Ectodermal cell (in vitro differentiated cells): ENCODE results near the gene ZNF74.
"Not testable (repeated sequence)": the region's sequence is repeated elsewhere in the genome, so short reads cannot be mapped to it uniquely, and the experiment has no call there.

Experiments used
- H3K27ac ChIP-seq: 2 replicates; pipeline ENCODE4 v1.7.0; 2013; ENCODE audit warnings: mild to moderate bottlenecking, low read depth, low read length; ENCODE audit not compliant: insufficient read depth, poor library complexity, severe bottlenecking
- H3K27me3 ChIP-seq: 2 replicates; pipeline ENCODE4 v1.7.0; 2013; ENCODE audit warnings: mild to moderate bottlenecking, low read length; ENCODE audit not compliant: insufficient read depth, control insufficient read depth, poor library complexity, severe bottlenecking
- H3K36me3 ChIP-seq: one replicate; pipeline ENCODE4 v1.7.0; 2013; ENCODE audit warnings: low read length; ENCODE audit not compliant: control insufficient read depth, insufficient read depth
- H3K4me1 ChIP-seq: one replicate; pipeline ENCODE4 v1.7.0; 2013; ENCODE audit warnings: low read length; ENCODE audit not compliant: control insufficient read depth, insufficient read depth
- H3K4me3 ChIP-seq: 2 replicates; pipeline ENCODE4 v1.7.0; 2013; ENCODE audit warnings: low read depth, low read length, control low read depth; ENCODE audit not compliant: insufficient read depth
- H3K9me3 ChIP-seq: 2 replicates; pipeline ENCODE4 v1.7.0; 2013; ENCODE audit warnings: mild to moderate bottlenecking, low read length, moderate library complexity; ENCODE audit not compliant: control insufficient read depth
- WGBS, 2 experiments: methylation state at CpG; one replicate each; pipeline ENCODE4 v1.1.7; 2013; ENCODE audit warnings: missing lambda C conversion rate in 2 of 2; 5-methylcytosine and 5-hydroxymethylcytosine counted together

Gene ZNF74

DNA sequence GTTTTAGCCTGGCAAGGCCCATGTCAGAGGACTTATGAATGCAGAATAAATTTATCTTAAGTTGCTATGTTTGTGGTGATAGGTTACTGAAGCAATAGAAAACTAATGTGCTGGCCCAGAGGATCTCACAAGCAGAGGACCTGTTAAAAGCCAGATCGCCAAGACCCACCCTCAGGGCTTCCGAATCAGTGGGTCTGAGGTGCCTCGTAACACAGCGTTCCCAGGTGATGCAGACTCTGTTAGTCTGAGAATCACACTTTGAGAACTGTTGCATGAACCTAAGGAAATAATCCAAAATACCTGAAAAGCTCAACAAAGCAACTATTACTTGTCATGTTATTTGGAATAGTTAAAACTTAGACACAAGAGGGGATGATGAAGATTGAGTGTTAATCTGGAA lies 50.4 kb downstream of the ZNF74 start:
- Histone ChIP-seq H3K4me3 (no peak overlapping the region), H3K27me3 (peaks cover 7% of the 10 kb centered on the region), H3K36me3 (peaks cover 3% of the 10 kb centered on the region), H3K27ac (no peak overlapping the region), H3K9me3 (no peaks in the 10 kb centered on the region), H3K4me1 (no peaks in the 10 kb centered on the region)
- 95 to 98% methylated on average over 4 of the region's 4 CpGs for WGBS, 2 experiments

DNA sequence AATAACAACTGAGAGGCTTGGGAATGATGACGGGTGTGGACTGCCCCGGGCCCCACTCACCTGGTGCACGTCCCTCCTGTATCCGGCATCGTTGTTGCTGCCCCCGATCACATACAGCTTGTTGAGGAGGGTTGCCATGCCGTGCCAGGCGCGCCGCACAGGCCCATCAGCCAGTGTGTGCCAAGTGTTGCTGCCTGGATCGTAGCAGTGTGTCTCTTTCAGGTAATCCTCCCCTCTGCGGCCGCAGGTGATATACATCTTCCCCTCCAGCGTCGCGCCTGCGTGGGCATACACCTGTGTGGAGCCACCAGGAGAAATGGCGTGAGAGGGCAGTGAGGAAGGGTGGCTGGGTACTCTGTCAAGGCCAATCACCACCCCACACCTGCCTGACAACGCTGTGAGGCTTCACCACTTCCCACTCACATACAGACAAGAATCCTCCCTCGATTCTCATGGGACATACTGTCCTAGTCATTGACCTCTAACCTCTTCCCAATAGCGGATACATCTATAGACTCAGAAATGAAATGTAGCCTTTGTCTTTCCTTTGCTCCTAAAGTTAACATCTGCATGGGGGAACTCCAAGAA lies 52.5 kb downstream of the ZNF74 start:
- 96% methylated on average over 21 of the region's 21 CpGs for WGBS, 2 experiments
- H3K36me3 ChIP-seq: peaks cover 3% of the 10 kb centered on the region
- no peaks in the 10 kb centered on the region for H3K27me3 ChIP-seq
- H3K4me3 ChIP-seq: no peak overlapping the region
- H3K9me3 ChIP-seq: no peaks in the 10 kb centered on the region
- H3K27ac ChIP-seq: no peak overlapping the region
- H3K4me1 ChIP-seq: no peaks in the 10 kb centered on the region

DNA sequence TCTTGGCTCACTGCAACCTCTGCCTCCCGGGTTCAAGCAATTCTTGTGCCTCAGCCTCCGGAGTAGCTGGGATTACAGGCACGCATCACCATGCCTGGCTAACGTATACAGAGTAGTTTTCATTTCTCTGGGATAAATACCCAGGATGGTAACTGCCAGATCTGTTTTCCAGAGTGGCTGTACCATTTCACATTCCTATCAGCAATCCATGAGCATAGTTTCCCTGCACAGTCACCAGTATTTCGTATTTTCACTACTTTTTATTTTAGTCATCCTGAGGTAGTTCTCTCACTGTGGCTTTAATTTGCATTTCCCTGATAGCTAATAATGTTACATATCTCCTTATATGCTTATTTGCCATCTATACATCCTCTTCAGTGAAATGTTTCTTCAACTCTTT lies 54.7 kb downstream of the ZNF74 start:
- H3K9me3 ChIP-seq: no peaks in the 10 kb centered on the region
- WGBS, 2 experiments: 91 to 96% methylated on average over 5 of the region's 5 CpGs
- no peak overlapping the region for H3K4me3 ChIP-seq
- H3K36me3 ChIP-seq: no peaks in the 10 kb centered on the region
- no peaks in the 10 kb centered on the region for H3K4me1 ChIP-seq
- no peaks in the 10 kb centered on the region for H3K27me3 ChIP-seq
- H3K27ac ChIP-seq: no peak overlapping the region

DNA sequence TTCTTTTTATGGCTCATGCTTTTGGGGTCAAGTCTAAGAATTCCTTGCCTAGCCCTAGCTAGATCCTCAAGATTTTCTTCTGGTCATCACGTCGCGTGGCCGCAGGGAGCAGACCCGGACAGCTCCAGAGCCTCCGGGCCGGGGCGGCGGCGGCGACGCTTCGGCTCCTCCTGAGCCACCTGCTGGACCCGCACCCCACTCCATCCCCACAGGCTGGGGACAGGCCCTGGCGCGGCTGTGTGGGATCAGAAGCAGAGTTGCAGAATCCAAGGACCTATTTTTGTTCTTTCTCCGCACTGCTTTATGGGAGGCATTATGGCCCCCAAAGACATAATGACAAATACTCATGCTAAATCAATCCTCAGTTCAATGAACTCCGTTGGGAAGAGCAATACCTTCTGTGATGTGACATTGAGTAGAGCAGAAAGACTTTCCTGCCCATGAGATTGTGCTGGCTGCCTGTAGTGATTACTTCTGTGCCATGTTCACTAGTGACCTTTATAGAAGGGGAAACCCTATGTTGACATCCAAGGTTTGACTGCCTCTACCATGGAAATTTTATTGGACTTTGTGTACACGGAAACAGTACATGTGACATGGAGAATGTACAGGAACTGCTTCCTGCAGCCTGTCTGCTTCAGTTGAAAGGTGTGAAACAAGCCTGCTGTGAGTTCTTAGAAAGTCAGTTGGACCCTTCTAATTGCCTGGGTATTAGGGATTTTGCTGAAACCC lies 56.0 kb downstream of the ZNF74 start:
- Histone ChIP-seq H3K27ac (no peak overlapping the region), H3K4me3 (no peak overlapping the region), H3K36me3 (no peaks in the 10 kb centered on the region), H3K4me1 (no peaks in the 10 kb centered on the region), H3K27me3 (no peaks in the 10 kb centered on the region), H3K9me3 (no peaks in the 10 kb centered on the region)
- WGBS, 2 experiments: 93 to 94% methylated on average over 19 of the region's 19 CpGs

DNA sequence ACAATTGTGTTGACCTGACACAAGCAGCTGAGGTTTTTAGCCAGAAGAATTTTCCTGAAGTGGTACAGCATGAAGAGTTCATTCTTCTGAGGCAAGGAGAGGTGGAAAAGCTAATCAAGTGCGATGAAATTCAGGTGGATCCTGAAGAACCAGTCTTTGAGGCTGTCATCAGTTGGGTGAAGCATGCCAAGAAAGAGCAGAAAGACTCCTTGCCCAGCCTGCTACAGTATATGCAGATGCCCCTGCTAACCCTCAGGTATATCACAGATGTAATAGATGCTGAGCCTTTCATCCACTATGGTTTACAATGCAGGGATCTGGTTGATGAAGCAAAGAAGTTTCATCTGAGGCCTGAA lies 56.6 kb downstream of the ZNF74 start:
- H3K4me1 ChIP-seq: no peaks in the 10 kb centered on the region
- no peak overlapping the region for H3K27ac ChIP-seq
- H3K36me3 ChIP-seq: no peaks in the 10 kb centered on the region
- WGBS, 2 experiments: 94 to 97% methylated on average over 1 of the region's 1 CpG
- H3K9me3 ChIP-seq: no peaks in the 10 kb centered on the region
- H3K27me3 ChIP-seq: no peaks in the 10 kb centered on the region
- no peak overlapping the region for H3K4me3 ChIP-seq

DNA sequence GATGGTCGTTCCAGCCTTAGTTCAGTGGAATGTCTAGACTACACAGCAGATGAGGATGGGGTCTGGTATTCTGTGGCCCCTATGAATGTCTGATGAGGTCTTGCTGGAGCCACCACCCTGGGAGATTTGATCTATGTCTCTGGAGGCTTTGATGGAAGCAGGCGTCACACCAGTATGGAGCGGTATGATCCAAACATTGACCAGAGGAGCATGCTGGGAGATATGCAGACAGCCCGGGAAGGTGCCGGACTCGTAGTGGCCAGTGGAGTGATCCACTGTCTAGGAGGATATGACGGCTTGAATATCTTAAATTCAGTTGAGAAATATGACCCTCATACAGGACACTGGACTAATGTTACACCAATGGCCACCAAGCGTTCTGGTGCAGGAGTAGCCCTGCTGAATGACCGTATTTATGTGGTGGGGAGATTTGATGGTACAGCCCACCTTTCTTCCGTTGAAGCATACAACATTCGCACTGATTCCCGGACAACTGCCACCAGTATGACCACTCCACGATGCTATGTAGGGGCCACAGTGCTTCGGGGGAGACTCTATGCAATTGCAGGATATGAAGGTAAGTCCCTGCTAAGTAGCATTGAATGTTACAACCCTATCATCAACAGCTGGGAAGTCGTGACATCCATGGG lies 57.3 kb downstream of the ZNF74 start:
- H3K36me3 ChIP-seq, H3K9me3 ChIP-seq, H3K4me3 ChIP-seq, H3K27me3 ChIP-seq, H3K4me1 ChIP-seq, H3K27ac ChIP-seq: not testable (repeated sequence)
- 93 to 95% methylated on average over 15 of the region's 15 CpGs for WGBS, 2 experiments

DNA sequence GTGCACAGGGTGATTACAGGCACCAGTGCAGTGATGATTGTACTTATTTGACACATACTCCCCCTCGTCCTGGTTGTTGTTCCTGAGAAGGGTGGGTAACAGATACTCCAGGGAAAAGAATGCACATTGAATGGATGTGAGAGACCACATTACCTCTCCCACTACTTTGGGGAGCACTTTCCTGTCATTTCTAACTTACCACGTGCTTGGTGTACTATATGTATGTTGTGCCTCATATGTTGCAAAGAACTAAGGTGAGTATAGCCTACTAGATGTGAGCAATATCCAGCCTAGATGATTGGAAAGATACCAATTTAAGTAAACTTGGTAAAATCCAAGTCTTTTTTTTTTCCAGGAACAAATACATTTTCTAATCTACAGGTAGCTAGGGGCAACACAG lies 58.0 kb downstream of the ZNF74 start:
- Histone ChIP-seq H3K4me3 (no peak overlapping the region), H3K36me3 (no peaks in the 10 kb centered on the region), H3K27ac (no peak overlapping the region), H3K27me3 (no peaks in the 10 kb centered on the region), H3K9me3 (no peaks in the 10 kb centered on the region), H3K4me1 (peaks cover 3% of the 10 kb centered on the region)
- 86 to 93% methylated on average over 2 of the region's 2 CpGs for WGBS, 2 experiments

DNA sequence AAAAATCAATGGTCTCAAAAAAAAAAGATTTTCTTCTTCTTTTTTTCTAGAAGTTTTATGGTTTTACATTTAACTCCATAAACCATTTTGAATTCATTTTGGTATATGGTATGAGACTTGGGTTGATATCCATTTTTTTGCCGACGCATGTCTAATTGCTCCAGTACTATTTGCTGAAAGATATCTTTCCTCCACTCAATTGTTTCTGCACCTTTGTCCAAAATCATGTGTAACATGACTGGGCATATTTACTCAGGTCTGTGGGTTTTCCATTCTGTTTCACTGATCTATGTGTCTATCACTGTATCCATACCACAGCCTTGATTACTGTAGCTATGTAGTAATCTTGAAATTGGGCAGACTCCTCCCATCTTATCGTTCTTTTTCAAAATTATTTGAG lies 59.3 kb downstream of the ZNF74 start:
- peaks cover 3% of the 10 kb centered on the region for H3K4me1 ChIP-seq
- no peak overlapping the region for H3K27ac ChIP-seq
- no peaks in the 10 kb centered on the region for H3K27me3 ChIP-seq
- no peaks in the 10 kb centered on the region for H3K36me3 ChIP-seq
- 88 to 98% methylated on average over 2 to 3 of the region's 3 CpGs for WGBS, 2 experiments
- no peak overlapping the region for H3K4me3 ChIP-seq
- H3K9me3 ChIP-seq: no peaks in the 10 kb centered on the region

DNA sequence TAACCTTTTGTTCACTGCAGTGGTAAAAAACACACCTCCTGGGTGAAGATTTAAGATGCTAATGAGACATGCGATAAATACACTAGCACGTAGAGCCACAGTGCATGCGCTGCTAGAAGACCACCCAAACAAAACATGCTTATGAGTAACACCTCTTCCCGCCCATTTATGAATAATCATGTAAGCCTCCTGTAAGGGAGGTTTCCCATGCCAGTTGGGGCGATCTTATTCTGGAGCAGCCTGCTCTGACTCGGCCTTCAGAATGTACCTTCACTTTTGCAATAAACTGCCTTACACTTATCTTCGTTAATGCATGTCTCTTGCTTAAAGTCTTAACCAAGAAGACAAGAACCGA lies 61.7 kb downstream of the ZNF74 start:
- WGBS, 2 experiments: 92 to 94% methylated on average over 8 of the region's 8 CpGs
- no peak overlapping the region for H3K4me3 ChIP-seq
- no peak overlapping the region for H3K27ac ChIP-seq
- H3K9me3 ChIP-seq: no peaks in the 10 kb centered on the region
- no peaks in the 10 kb centered on the region for H3K36me3 ChIP-seq
- peaks cover 11% of the 10 kb centered on the region for H3K4me1 ChIP-seq
- no peaks in the 10 kb centered on the region for H3K27me3 ChIP-seq

DNA sequence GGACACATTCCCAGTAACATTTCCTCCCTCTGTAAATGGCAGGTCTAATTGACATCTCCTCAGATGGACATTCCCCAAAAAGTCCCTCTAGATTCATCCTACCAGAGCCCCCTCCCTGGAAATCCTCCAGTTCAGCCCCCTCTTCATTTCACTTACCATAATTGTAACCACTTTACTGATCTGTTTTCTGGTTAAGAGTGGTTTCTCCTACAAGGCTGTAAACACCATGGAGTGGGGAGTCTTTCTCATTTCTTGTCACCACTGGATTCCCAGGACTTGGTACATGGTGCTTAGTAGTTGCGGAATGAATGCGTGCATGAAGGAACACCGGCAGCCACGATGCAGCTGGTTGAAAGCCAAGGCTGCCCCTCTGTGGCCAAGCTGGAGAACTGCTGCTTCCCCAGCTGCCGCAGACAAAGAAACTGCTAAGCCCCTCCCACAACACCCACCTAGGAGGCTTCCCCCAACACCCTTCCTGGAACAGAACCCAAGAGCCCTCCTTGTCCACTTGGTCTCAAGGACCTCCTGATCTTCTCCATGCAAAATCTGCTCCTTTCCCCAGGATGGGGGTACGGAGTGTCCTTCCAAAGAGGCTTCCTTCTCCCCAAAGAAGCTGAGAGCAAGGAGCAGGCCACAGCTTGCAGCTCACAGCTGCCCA lies 62.2 kb downstream of the ZNF74 start:
- Histone ChIP-seq H3K36me3 (no peaks in the 10 kb centered on the region), H3K9me3 (no peaks in the 10 kb centered on the region), H3K4me3 (no peak overlapping the region), H3K27ac (peak overlapping the region; percentile 33), H3K4me1 (peaks cover 11% of the 10 kb centered on the region), H3K27me3 (no peaks in the 10 kb centered on the region)
- 15 to 16% methylated on average over 6 of the region's 6 CpGs for WGBS, 2 experiments
